ENCODE results near the gene BMP8A. TPM values are rescaled to one million over a fixed set of nuclear protein-coding genes. Genes with fewer than 3 reads are reported as not detected.

The BMP8A gene, protein sequence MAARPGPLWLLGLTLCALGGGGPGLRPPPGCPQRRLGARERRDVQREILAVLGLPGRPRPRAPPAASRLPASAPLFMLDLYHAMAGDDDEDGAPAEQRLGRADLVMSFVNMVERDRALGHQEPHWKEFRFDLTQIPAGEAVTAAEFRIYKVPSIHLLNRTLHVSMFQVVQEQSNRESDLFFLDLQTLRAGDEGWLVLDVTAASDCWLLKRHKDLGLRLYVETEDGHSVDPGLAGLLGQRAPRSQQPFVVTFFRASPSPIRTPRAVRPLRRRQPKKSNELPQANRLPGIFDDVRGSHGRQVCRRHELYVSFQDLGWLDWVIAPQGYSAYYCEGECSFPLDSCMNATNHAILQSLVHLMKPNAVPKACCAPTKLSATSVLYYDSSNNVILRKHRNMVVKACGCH
- total RNA-seq (2021; fragmentation: NEBNext Ultra II Directional; extraction: Animal tissue kit (Norgen Biotek cat#: 25700)), result 0.43 and 0.63 TPM in 2 replicates
- polyA plus RNA-seq (2011; rRNA removed), result 0.38 and 0.41 TPM in 2 replicates
- polyA plus RNA-seq (2011; cell fraction: cytosol; rRNA removed), result 0.50 TPM
- polyA plus RNA-seq (2011; cell fraction: nucleus; rRNA removed), result 0.47 TPM
- 0.24 to 0.32 TPM (median 0.31 TPM) in 3 of 4 replicates, not detected in the other for polyA plus RNA-seq (2012, experiment 1 of 2)
- not detected for polyA plus RNA-seq (2012, experiment 2 of 2)
- polyA plus RNA-seq (2013, experiment 1 of 2), result 0.16 TPM
- polyA plus RNA-seq (2013, experiment 2 of 2), result 0.09 TPM
- polyA minus RNA-seq (2011; rRNA and poly(A)+ RNA removed), result 0.09 and 0.22 TPM in 2 replicates
- not detected for polyA minus RNA-seq (2011; cell fraction: cytosol; rRNA and poly(A)+ RNA removed)
- polyA minus RNA-seq (2011; cell fraction: nucleus; rRNA and poly(A)+ RNA removed), result 0.40 TPM
- long read RNA-seq, experiment 1, partial matches to known transcripts, result 1 of 1 reads
- long read RNA-seq, experiment 1, other reads (novel, unspliced or antisense), result 0 of 1 reads
- long read RNA-seq, experiment 2, result 0 reads

DNA sequence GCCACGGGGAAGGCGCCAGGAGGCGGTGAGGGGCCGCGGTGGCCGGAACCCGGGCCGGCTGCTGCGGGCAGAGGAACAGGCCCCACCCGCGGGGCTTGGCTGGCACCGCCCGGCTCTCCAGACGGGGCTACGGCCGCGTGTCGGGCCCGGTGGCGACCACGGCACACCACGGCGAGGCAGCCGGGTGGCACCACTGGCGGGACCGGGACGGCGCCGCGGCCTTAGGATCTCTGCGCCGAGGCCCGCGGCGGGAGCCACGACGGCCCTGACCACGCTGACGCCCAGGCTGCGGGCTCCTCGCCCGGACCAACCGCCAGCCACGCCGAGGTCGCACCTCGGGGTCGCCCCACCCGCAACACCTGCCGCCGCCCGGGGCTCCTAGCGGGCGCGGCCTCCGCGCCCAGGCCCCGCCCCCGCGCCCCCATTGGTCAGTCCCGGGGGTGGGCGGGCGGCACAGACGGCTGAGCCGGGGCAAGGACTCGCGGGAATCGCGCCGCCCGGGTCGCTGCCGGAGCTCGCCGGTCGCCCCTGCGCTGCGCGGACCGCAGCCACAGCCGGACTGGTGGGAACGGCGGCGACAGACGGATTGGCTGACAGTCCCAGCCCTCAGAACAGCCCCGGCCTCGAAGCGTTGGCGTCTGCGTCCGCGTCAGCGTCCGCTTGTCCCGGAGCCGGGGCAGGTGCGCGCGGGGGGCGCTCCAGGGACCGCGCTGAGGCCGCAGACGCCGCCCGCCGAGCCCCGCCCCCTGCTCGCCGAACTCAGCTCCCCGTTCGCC is at the start of gene BMP8A:
Gene BMP8A, plus strand, starts transcription at position 491 of the 776 bp plus-strand sequence. CDS start 356 bp downstream, outside the sequence.
- no peaks in the 10 kb centered on the region; a peak in 1 of 7 replicates for H3K4me1 ChIP-seq (replicated peaks in 1 of 4; ENCODE audit: control insufficient read depth in 3 of 4, insufficient read depth in 4 of 4, low read length in 3 of 4)
- peaks cover 18 to 49% (median 43%) of the 10 kb centered on the region in 4 experiments for H3K27me3 ChIP-seq (replicated peaks in 1 of 4; ENCODE audit: control insufficient read depth in 3 of 4, extremely low read depth in 1 of 4, insufficient read depth in 3 of 4, low read length in 3 of 4)
- peak within 1 kb of the TSS; percentile 89 for H4K8ac ChIP-seq (ENCODE audit: extremely low read depth, insufficient read depth, low read length)
- H2BK5ac ChIP-seq (ENCODE audit: low read depth, low read length), result no peak within 1 kb of the TSS
- H3K9me3 ChIP-seq (ENCODE audit: insufficient read depth in 2 of 2, low read depth in 1 of 2, low read length in 1 of 2), result no peaks in the 10 kb centered on the region
- no peak within 1 kb of the TSS for H2BK20ac ChIP-seq (ENCODE audit: low read length)
- H3K4ac ChIP-seq (replicated peaks; ENCODE audit: insufficient read length, low read depth, low read length), result no peak within 1 kb of the TSS
- no peak within 1 kb of the TSS for H2BK15ac ChIP-seq (ENCODE audit: low read length)
- peaks cover 0 to 4% of the 10 kb centered on the region in 2 experiments for H4K20me1 ChIP-seq (replicated peaks in 1 of 2; ENCODE audit: control insufficient read depth in 1 of 2, insufficient read depth in 2 of 2, low read length in 2 of 2)
- no peaks in the 10 kb centered on the region for H3K79me1 ChIP-seq (ENCODE audit: low read depth, low read length)
- no peak within 1 kb of the TSS for H4K91ac ChIP-seq (replicated peaks; ENCODE audit: insufficient read length, low read length)
- no peak within 1 kb of the TSS for H2AK5ac ChIP-seq (ENCODE audit: low read depth, low read length)
- no peak within 1 kb of the TSS for H4K5ac ChIP-seq (ENCODE audit: insufficient read length, low read depth, low read length)
- FAIRE-seq, result no peak
- ChIA-PET CTCF (ENCODE audit: partially characterized antibody) (interaction anchor here (0.9 to 3.7 kb wide), 3 partner anchors 22 to 47 kb away, joined by 3 to 25 read pairs (median 7); no protein-coding TSS in a partner anchor), POLR2A (ENCODE audit: partially characterized antibody) (interaction anchor here (0.9 to 2.5 kb wide), 4 partner anchors 10 to 36 kb away, joined by 3 to 8 read pairs (median 4); no protein-coding TSS in a partner anchor)
- H3K27ac ChIP-seq (ENCODE audit: low read depth, low read length), result no peak within 1 kb of the TSS
- no peak within 1 kb of the TSS; the same call in 1 of the 2 replicates for H3K18ac ChIP-seq (ENCODE audit: extremely low read depth, low read length)
- peak within 1 kb of the TSS; percentile 37 to 61 (median 45) for H3K4me3 ChIP-seq (ENCODE audit: extremely low read depth in 1 of 4, insufficient read depth in 2 of 4, low read depth in 3 of 4, low read length in 4 of 4)
- H2BK120ac ChIP-seq (replicated peaks; ENCODE audit: low read depth, low read length), result no peak within 1 kb of the TSS
- no peak within 1 kb of the TSS for H3K23ac ChIP-seq (ENCODE audit: insufficient read length)
- peak within 1 kb of the TSS; percentile 54 to 81 for H3K4me2 ChIP-seq (ENCODE audit: insufficient read depth in 1 of 2, low read depth in 2 of 2, low read length in 2 of 2)
- no peaks in the 10 kb centered on the region for H3K79me2 ChIP-seq (ENCODE audit: control insufficient read depth in 1 of 2, insufficient read depth in 2 of 2, low read length in 2 of 2)
- no peak within 1 kb of the TSS; the same call in 1 of the 2 replicates for H2AFZ ChIP-seq (ENCODE audit: low read length)
- H3K23me2 ChIP-seq (ENCODE audit: low read depth, low read length), result peaks cover 7% of the 10 kb centered on the region; the same call in 1 of the 2 replicates
- H2BK12ac ChIP-seq (ENCODE audit: low read depth, low read length), result no peak within 1 kb of the TSS
- peak in 1 of 2 experiments; percentile 88 for DNase-seq (ENCODE audit: low read depth in 1 of 2, low spot score in 2 of 2)
- H3K36me3 ChIP-seq (ENCODE audit: control insufficient read depth in 2 of 4, insufficient read depth in 4 of 4, low read length in 3 of 4), result peaks cover 0 to 11% (median 3%) of the 10 kb centered on the region in 4 experiments; a peak in 4 of 8 replicates
- H3K14ac ChIP-seq (ENCODE audit: insufficient read length), result no peak within 1 kb of the TSS
- H3K9ac ChIP-seq (replicated peaks in 1 of 4; ENCODE audit: extremely low read depth in 1 of 4, low read depth in 3 of 4, low read length in 3 of 4), result no peak within 1 kb of the TSS
- 5% methylated on average over 39 of the region's 112 CpGs; no CpG with 5 or more reads in 1 of the 2 experiments for WGBS, 2 experiments (ENCODE audit: extremely low coverage in 1 of 2, insufficient coverage in 1 of 2, insufficient read length in 1 of 2, insufficient replicate concordance in 2 of 2, low coverage in 1 of 2, low lambda C conversion rate in 2 of 2, missing lambda C conversion rate in 1 of 2)
- H3K56ac ChIP-seq (replicated peaks; ENCODE audit: insufficient read length, low read depth, low read length), result no peak within 1 kb of the TSS
- no peak for TF ChIP-seq RNF2 (IDR thresholded peaks at IDR 0.05; ENCODE audit: borderline replicate concordance, low read depth, low read length, missing control alignments, poor library complexity, severe bottlenecking)
- no peak for TF ChIP-seq HDAC6 (IDR thresholded peaks at IDR 0.05; ENCODE audit: low read depth, low read length)
- no peak for TF ChIP-seq SIN3A (conservative IDR thresholded peaks at IDR 0.05 in 1 of 2, IDR thresholded peaks at IDR 0.05 in 1 of 2; ENCODE audit: low read depth in 1 of 2, low read length in 2 of 2)
- peak; percentile 38 for TF ChIP-seq EZH2 (IDR thresholded peaks at IDR 0.05; ENCODE audit: low read depth, low read length, severe bottlenecking)
- peak; percentile 37; the same call in 1 of the 2 replicates for TF ChIP-seq CREB1 (IDR thresholded peaks at IDR 0.05)
- no peak; the same call in 1 of the 2 replicates for TF ChIP-seq GABPA (IDR thresholded peaks at IDR 0.05; ENCODE audit: borderline replicate concordance, insufficient read depth, low read length)

All from H1 (cell line).